Esophagus muscularis mucosa (tissue), 4 donors: ENCODE results near the gene KLF12. TPM values are rescaled to one million over a fixed set of nuclear protein-coding genes. Genes with fewer than 3 reads are reported as not detected.
A peak's percentile ranks its signal among the peaks of the same experiment; 100 is the strongest.

Source experiments
- DNase-seq: peaks from one replicate; pipeline ENCODE4 v3.0.0-alpha.2; 2017; ENCODE audit errors: extremely low spot score
- H3K27ac ChIP-seq, 4 donors: fragments of 200-600 bp; sonication (generic); replicated peaks in 1 of 4; 1 replicate in 3 of 4; 2 replicates in 1 of 4; pipeline ENCODE4 v1.5.1; 2016 to 2019; ENCODE audit warnings: mild to moderate bottlenecking in 1 of 4
- H3K27me3 ChIP-seq, 4 donors: fragments of 200-600 bp; sonication (generic); one replicate each; pipeline versions ENCODE4 v1.5.1 to v1.6.0; 2016 to 2019
- H3K36me3 ChIP-seq, 4 donors: fragments of 200-600 bp; sonication (generic); one replicate each; pipeline ENCODE4 v1.5.1; 2016 to 2019
- H3K4me1 ChIP-seq, 4 donors: fragments of 200-600 bp; sonication (generic); one replicate each; pipeline ENCODE4 v1.5.1; 2016 to 2019
- H3K4me3 ChIP-seq, 4 donors: fragments of 200-600 bp; sonication (generic); 1 replicate in 2 of 4; 2 replicates in 2 of 4; pipeline ENCODE4 v1.5.1; 2016 to 2019; ENCODE audit warnings: mild to moderate bottlenecking in 4 of 4, moderate library complexity in 1 of 4
- H3K9me3 ChIP-seq, 4 donors: fragments of 200-600 bp; sonication (generic); 1 replicate in 3 of 4; 2 replicates in 1 of 4; pipeline ENCODE4 v1.5.1; 2016 to 2019
- CTCF ChIP-seq, 3 experiments: fragments of 200-600 bp in 2 of 3; fragments of 450-650 bp in 1 of 3; sonication (generic) in 2 of 3; IDR thresholded peaks; one replicate each; pipeline ENCODE4 v1.5.1; 2017 to 2019; ENCODE audit warnings: antibody characterized with exemption in 3 of 3, mild to moderate bottlenecking in 2 of 3, moderate library complexity in 1 of 3
- EP300 ChIP-seq: sonication (generic); formaldehyde crosslinking; IDR thresholded peaks from one replicate; pipeline ENCODE4 v1.6.1; 2017; ENCODE audit warnings: antibody characterized with exemption
- POLR2A ChIP-seq: fragments of 450-650 bp; IDR thresholded peaks from one replicate; pipeline ENCODE4 v1.6.1; 2017; ENCODE audit warnings: antibody characterized with exemption, moderate library complexity, mild to moderate bottlenecking, low read depth
- POLR2AphosphoS5 ChIP-seq, 2 donors: sonication (generic); formaldehyde crosslinking; IDR thresholded peaks; one replicate each; pipeline ENCODE4 v1.6.1; 2017; ENCODE audit warnings: antibody characterized with exemption in 2 of 2
- WGBS: methylation state at CpG from one replicate; pipeline ENCODE4 v1.1.5; 2018; 5-methylcytosine and 5-hydroxymethylcytosine counted together
- intact Hi-C: fragments of 100-400 bp; cut with DNase I; formaldehyde crosslinking; loops from one replicate; pipeline ENCODE4 v1.15.1; 2023
- total RNA-seq, 4 donors: library from RNA; depleted of rRNA; stranded (reverse); fragments of >200 nt; gene quantifications; one replicate each; pipeline versions ENCODE4 v1.1.0 to v1.2.1, GENCODE V29; 2016

KLF12 gene
- 10 to 100 TPM; 13.8 to 20.7 (median 17.0) TPM for total RNA-seq

- DNase-seq: peak; percentile 95
- WGBS: no CpG with 5 or more reads among the region's 54 CpGs
- H3K27me3 ChIP-seq: no peaks in the 10 kb centered on the region
- peaks cover 24 to 41% (median 37%) of the 10 kb centered on the region in 4 donors for H3K4me1 ChIP-seq
- no peaks in the 10 kb centered on the region for H3K36me3 ChIP-seq
- H3K27ac ChIP-seq: peak within 1 kb of the TSS; percentile 93 to 98 (median 96)
- peak within 1 kb of the TSS; percentile 80 to 96 (median 90) for H3K4me3 ChIP-seq
- no peaks in the 10 kb centered on the region for H3K9me3 ChIP-seq
- TF ChIP-seq POLR2AphosphoS5 (IDR thresholded peaks at IDR 0.05): peak in 1 of 2 donors; percentile 13
- TF ChIP-seq POLR2A: no peak
- intact Hi-C loops: loop anchor here (5.0 to 10.0 kb wide), 2 partner anchors 189 to 297 kb away; no protein-coding TSS in a partner anchor
Observed at GRCh38 chr13:74134221-74134776, at the start of gene KLF12. Gene KLF12 (minus strand): TSS chr13:74134404.

GRCh38 chr13:74182491-74182890, 48.3 kb upstream of the KLF12 start:
- WGBS: 89% methylated on average over 1 of the region's 1 CpG
- Histone ChIP-seq H3K27ac (no peak overlapping the region), H3K36me3 (no peaks in the 10 kb centered on the region), H3K4me1 (no peaks in the 10 kb centered on the region), H3K9me3 (no peaks in the 10 kb centered on the region), H3K4me3 (no peak overlapping the region), H3K27me3 (no peaks in the 10 kb centered on the region)
- TF ChIP-seq POLR2AphosphoS5 (IDR thresholded peaks at IDR 0.05) (no peak), CTCF (IDR thresholded peaks at IDR 0.05) (no peak), POLR2A (no peak), EP300 (no peak)
- intact Hi-C loops: no loop called here
- no peak for DNase-seq

DNA sequence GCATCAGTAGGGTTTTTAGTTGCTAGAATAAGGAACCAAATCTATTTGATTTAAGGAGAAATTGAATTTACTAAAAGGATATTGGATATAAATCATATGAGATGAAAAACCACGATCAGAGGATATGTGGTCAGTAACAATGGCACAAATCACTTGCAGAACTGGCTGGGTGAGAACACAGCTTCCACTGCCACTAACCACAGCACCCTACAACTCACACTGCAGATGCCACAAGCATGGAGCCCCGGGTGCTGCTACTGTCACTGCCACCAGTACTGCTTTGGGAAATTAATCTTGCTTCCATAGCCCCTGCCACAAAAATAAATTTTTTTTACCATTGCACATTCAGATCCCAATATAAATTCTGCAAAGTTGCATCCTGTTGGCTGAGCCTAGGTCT, 40.6 kb upstream of the KLF12 start:
- Histone ChIP-seq H3K27me3 (no peaks in the 10 kb centered on the region), H3K4me3 (no peak overlapping the region), H3K27ac (no peak overlapping the region), H3K36me3 (no peaks in the 10 kb centered on the region), H3K4me1 (no peaks in the 10 kb centered on the region), H3K9me3 (no peaks in the 10 kb centered on the region)
- intact Hi-C loops: no loop called here
- DNase-seq: no peak
- WGBS: 86% methylated on average over 2 of the region's 2 CpGs
- TF ChIP-seq POLR2AphosphoS5 (IDR thresholded peaks at IDR 0.05): no peak
- TF ChIP-seq POLR2A: no peak
- TF ChIP-seq EP300: no peak
- TF ChIP-seq CTCF (IDR thresholded peaks at IDR 0.05): no peak

DNA sequence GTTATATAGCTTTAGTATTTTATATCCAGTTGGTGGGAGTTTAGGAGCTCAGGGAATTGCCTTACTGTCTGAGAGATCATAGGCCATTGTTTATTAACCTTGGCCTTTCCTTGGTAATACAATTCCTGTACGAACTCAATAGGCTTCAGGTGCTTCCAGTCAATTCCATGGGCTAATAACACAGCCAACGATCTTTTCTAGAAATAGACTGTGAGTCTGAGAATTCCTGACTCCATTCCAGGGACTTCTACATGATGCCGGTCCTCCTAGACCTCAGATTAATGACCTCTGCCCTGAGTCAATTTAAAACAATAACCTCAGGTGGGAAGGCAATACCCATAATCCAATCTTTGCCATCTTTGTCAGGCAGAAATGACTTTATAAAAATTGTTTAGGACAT, 39.6 kb upstream of the KLF12 start:
- H3K4me1 ChIP-seq: no peaks in the 10 kb centered on the region
- DNase-seq: no peak
- H3K27ac ChIP-seq: no peak overlapping the region
- intact Hi-C loops: no loop called here
- no peaks in the 10 kb centered on the region for H3K36me3 ChIP-seq
- no peak for TF ChIP-seq CTCF (IDR thresholded peaks at IDR 0.05)
- no peak for TF ChIP-seq POLR2AphosphoS5 (IDR thresholded peaks at IDR 0.05)
- TF ChIP-seq POLR2A: no peak
- TF ChIP-seq EP300: no peak
- H3K9me3 ChIP-seq: no peaks in the 10 kb centered on the region
- H3K4me3 ChIP-seq: no peak overlapping the region
- H3K27me3 ChIP-seq: no peaks in the 10 kb centered on the region
- WGBS: 78% methylated on average over 3 of the region's 3 CpGs

DNA sequence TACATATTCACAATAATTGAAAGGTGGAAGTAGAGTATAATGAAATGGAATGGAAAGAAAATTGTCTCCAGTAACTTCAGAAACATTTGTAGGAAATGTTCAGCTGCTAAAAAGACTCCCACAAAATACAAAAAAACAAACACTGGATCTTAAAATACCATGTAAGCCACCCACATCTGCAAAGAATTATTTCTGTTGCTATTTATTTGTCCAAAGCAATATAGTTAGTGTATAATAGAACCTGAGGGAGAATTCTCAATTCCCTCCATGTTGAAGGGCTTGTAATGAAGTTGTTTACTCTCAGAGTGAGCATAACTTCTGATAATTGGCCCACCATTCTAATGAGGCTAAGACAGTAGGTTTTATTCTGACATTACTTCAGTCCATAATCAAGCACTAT, 37.4 kb upstream of the KLF12 start:
- Histone ChIP-seq H3K4me1 (no peaks in the 10 kb centered on the region), H3K27ac (no peak overlapping the region), H3K4me3 (no peak overlapping the region), H3K27me3 (no peaks in the 10 kb centered on the region), H3K9me3 (no peaks in the 10 kb centered on the region), H3K36me3 (no peaks in the 10 kb centered on the region)
- no peak for TF ChIP-seq POLR2AphosphoS5 (IDR thresholded peaks at IDR 0.05)
- no peak for TF ChIP-seq CTCF (IDR thresholded peaks at IDR 0.05)
- TF ChIP-seq EP300: no peak
- no peak for TF ChIP-seq POLR2A
- no peak for DNase-seq
- intact Hi-C loops: no loop called here
